HG03575 (cell line): ENCODE results near the gene RCVRN.
"Not testable (repeated sequence)": the region's sequence is repeated elsewhere in the genome, so short reads cannot be mapped to it uniquely, and the experiment has no call there.

Experiments used
- ATAC-seq: cut with Tn5 transposase; IDR thresholded peaks from one replicate; pipeline ENCODE4 v1.9.1; 2021; ENCODE audit not compliant: unreplicated experiment, insufficient number of reproducible peaks, low FRiP score; ENCODE audit errors: extremely low read depth

The RCVRN gene

DNA sequence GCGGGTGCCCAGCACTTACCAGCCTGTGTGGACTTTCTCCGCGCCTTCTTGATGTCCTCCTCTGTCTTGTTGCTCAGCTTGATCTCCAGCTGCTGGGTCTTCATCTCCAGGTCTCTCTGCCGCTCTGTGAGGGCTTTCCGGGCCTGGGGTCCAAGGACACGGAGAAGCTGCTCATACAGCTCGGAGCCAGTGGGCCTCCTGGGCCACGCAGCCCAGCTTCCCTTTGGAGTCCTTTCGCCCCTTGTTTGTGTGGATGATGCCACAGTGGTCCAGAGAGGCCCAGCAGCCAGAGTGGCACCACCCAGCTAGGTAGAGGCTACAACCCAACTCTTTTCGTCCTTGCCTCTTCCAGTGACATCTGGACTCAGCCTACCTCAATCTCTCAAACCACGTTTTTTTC, 20.4 kb upstream of the RCVRN start:
- no peak for ATAC-seq

- no peak for ATAC-seq
These were observed 19.7 kb upstream of the RCVRN start for GRCh38 chr17:9924735-9925191.

DNA sequence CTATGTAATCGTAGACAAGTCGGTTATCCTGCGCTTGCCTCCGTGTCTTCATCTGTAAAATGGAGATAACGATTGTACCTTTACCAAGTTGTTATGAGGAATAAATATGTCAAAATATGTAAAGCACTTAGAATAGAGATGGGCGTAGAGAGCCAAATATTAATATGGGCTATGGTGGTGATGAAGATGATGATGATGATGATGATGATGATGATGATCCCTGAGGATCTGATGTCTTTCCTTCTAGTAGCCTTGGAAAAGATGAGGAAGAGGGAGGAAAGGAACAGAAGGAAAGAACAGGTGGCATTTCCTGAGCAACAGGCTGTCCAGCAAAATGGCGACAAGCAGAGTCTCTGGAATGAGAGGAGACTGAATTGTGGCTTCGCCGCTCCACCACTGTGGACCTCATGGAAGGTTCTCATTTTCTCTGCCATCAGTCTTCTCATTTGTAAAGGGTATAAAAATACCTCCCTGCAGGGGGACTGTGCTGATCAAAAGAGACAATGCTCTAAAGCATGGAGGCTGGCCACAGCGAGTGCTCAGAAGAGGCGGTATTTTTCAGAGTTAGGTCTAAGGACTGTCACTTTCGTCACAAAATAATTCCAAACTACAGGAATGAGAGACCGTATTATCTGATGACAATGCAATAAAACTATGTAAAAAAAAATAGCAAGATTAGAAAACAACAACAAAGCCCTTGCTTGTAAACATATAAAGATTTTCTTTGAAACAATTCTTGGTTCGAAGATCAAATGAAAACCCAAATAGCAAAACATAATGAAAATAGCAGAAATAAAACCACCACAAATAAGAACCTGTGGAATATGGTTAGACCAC, 17.2 kb upstream of the RCVRN start:
- no peak for ATAC-seq

GRCh38 chr17:9921216-9921615, 16.1 kb upstream of the RCVRN start:
- not testable (repeated sequence) for ATAC-seq

- ATAC-seq = no peak
These were observed 13.8 kb upstream of the RCVRN start for GRCh38 chr17:9918804-9919352.

GRCh38 chr17:9918352-9918751, 13.3 kb upstream of the RCVRN start:
- ATAC-seq = no peak

DNA sequence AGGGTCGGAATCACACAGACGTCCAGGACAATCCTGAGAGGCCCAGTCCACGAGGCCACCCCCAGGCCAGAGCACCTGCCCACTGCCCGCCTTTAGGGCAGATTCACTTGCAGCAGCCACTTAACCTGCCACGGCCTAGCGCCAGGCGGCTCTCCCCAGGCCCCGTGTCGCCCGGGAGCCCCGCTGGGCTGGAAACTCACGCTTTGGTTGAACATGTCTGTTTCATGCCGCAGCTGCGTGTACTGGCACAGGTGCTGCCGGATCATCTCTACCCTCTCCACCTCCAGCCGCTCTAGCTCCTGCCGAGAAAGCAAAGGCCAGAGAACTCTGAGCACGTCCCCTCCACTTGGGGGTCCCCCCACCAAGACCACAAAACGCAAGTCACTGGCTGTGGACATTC, 12.7 kb upstream of the RCVRN start:
- no peak for ATAC-seq

GRCh38 chr17:9917131-9917530, 12.1 kb upstream of the RCVRN start:
- no peak for ATAC-seq

- no peak for ATAC-seq
These were observed 11.0 kb upstream of the RCVRN start for GRCh38 chr17:9916108-9916507.

DNA sequence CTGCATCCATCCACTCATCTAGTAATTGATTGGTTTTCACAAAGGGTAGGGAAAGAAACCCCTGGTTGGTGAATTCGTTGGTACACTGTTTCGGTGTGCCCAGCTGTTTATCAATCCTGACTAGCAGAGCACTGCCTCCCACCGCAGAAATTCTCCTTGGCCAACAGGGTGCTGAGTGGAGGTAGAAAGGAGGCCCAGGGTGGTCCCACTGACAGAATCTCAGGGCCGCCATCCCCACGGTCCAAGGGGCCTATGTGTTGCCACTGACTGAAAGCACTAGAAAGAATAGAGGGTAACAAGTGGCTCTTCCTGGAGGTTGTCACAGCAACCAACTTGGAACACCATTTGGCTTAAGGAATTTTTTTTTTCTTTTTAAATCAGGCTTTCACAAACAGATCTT, 8.4 kb upstream of the RCVRN start:
- ATAC-seq = no peak

- ATAC-seq = no peak
These were observed 7.3 kb upstream of the RCVRN start for GRCh38 chr17:9912121-9913099.

GRCh38 chr17:9911089-9911488, 6.0 kb upstream of the RCVRN start:
- ATAC-seq = no peak

DNA sequence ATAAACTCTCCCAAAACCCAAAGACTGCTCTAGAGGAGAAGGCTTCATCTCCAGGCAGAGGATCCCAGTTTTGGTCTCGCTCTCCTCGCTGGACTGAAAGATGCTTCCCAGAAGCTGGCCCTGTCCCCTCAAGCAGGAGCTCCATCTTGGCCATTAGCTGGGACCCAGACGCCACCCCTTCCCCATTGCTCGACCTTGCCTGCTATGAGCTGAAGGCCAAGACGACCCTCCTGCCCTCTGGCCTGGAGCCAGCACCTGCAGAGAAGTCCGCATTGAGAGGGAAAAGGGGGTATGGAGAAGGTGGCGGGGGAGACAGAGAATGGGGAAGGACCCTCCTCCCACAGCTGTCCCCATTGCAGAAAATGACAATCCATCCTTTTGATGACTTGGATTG, 3.6 kb upstream of the RCVRN start:
- ATAC-seq = no peak

DNA sequence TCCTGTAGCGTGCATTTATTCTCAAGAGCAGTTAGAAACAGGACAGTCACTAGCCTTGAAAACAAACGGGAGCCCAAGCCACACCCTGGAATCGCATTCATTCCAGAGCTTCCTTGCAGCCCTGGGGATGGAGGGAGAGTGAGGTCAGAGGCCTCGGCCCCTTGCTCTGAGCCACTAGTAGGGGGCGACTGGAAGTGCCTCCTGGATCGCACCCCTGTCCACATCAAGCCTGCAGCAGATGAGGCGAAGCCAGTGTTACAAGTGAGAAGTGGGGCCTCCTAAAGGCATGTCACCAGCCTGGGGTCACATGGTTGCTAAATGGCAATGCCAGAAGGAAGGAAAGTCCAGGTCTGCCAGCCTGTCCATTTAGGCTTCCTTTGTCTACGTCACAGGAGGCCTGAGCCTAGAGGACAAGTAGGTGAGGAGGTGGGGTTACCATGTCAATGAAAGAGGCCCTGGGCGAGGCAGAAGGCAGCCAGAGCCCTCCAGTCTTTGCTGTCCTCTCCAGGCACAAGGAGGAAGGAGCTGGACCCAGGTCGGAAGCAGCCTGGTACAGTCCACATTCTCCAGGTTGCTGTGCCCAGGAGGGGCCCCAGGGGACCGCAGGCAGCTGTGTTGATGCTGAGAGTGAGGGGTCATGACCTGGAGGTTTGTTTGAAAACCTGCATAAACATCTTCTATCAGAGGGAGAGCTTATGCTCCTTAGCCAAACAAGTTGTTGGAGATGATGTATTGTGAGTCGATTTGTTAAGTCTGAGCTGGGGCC, 3.0 kb upstream of the RCVRN start:
- ATAC-seq = no peak

DNA sequence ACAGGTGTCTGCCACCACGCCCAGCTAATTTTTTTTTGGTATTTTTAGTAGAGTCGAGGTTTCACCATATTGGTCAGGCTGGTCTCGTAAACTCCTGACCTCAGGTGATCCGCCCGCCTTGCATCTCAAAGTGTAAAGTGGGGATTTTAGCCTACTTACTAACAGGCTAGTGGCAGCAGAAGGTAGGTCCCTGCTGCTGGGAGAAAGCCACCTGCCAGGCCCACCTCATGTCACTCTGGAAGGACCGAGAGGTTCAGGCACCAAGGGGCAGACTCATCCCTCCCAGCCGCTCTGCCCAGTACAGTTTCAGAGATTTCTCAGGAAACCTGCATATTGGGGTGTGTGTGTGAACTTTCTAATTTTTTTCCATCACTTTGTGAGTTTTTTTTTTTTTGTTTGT, 2.1 kb upstream of the RCVRN start:
- no peak for ATAC-seq

DNA sequence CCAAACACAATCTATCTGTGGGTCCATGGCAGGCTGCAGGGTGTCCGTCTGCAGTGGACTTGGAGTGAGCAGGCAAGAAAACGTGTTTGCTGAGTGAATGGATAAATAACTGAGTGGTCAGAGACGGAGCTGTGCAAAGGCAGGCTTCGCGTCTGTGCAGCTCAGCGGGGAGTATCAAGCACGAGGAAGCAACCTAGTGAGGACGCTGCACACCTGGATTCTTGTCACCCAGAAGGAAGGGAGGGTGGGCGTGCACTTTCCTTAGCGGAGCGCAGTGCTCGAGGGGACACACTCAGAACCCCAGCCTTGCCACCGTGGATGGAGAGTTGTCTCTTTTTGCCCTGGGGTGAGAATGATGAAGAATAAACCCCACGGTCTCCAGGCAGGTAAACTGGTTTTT, 1.5 kb upstream of the RCVRN start:
- no peak for ATAC-seq

DNA sequence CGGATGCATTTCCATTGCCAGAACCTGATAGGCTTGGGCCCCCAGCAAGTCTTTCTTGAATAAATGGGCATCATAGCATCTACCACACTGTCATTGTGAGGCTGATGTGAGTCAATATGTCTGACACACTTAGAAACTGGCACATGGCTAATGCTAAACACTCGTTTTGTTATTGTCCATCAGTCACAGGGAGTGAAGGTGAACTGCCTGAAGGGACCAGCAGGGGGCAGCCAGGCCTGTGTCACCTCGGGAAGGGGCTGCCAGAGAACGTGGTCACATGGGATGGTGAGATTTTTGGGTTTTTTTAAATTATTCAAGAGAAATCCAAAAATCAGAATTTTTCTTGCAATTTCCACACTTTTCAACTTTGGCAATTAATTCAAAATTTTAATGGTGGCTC, 831 bp upstream of the RCVRN start:
- no peak for ATAC-seq

DNA sequence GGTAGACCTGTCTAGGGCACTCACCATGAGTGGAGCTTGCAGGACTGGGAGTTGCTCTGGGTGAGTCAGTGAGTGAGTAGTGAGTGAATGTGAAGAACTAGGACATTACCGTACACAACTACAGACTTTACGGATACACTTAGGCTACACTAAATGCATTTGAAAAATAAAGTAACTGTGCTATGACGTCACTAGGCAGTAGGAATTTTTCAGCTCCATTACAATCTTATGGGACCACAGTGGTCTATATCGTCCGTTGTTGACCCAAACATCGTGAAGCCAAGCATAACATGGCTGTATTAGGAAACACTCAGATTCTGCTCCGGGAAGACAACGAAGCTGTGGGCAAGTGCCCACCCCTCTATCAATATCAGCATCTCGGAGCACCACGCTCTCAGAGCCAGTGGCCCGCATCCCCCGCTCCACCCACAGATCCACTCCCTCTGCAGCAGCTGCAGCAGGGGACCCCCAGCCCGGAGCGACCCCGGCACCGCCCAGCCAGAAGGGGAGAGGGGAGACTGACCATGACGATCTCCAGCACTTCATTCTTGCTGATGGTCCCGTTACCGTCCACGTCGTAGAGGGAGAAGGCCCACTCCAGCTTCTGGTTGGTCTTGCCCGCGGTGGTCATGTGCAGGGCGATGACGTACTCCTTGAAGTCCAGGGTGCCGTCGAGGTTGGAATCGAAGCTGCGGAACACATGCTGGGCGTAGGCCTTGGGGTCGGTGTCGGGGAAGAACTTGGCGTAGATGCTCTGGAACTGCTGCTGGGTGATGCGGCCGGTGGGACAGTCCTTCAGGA, 594 bp downstream of the RCVRN start:
- no peak for ATAC-seq
